GM18519 (cell line): ENCODE results near the gene ADGB.
"Not testable (repeated sequence)": the region's sequence is repeated elsewhere in the genome, so short reads cannot be mapped to it uniquely, and the experiment has no call there.

Experiments
- ATAC-seq: cut with Tn5 transposase; IDR thresholded peaks from one replicate; pipeline ENCODE4 v1.9.1; 2021; ENCODE audit warnings: mild to moderate bottlenecking, moderate library complexity; ENCODE audit not compliant: unreplicated experiment, low FRiP score

ADGB gene

DNA sequence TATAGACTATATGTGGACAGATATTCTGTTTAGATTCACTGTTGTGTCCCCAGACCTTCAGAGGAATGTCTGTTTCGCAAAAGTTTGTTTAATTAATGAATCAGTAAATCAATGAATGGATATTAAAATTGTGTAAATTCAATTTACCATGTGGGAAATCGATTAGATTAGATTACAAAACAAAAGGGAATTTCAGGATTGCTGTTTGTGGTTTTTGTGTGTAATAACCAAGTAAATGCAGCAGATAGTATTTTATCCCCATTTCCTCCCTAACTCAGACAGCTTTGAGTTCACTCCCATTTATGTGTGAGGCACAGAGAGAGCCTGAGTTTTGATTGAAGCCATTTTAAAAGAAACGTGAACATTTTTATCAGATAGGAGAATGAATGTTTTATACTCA lies 214.8 kb downstream of the ADGB start:
- ATAC-seq: no peak

DNA sequence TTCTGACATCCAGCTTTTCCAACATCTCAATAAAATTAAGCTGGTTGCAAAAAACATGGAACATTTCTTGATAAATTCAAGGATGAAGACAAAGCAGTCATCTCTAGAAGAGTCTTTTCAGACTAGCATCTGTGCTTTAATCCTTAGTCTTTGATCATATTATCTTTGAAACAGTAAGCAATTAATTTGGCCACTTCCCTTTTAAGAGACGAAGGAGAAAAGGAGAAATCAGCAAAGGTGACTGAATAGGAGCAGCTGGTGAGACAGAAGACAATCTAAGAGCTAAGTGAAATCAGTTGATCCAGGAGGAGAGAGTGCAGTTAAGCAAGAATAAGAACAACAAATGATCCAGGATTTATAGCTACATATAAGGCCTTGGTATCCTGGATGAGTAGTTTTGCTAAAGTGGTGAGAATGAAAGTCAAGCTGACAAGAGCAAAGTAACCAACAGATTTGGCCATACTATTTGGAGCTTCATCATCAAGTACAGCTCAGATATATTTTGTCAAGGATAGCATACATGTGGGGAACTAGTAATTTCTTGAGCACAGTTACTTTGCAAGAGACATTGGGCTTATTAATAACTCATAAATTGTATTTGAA lies 215.5 kb downstream of the ADGB start:
- ATAC-seq: no peak

DNA sequence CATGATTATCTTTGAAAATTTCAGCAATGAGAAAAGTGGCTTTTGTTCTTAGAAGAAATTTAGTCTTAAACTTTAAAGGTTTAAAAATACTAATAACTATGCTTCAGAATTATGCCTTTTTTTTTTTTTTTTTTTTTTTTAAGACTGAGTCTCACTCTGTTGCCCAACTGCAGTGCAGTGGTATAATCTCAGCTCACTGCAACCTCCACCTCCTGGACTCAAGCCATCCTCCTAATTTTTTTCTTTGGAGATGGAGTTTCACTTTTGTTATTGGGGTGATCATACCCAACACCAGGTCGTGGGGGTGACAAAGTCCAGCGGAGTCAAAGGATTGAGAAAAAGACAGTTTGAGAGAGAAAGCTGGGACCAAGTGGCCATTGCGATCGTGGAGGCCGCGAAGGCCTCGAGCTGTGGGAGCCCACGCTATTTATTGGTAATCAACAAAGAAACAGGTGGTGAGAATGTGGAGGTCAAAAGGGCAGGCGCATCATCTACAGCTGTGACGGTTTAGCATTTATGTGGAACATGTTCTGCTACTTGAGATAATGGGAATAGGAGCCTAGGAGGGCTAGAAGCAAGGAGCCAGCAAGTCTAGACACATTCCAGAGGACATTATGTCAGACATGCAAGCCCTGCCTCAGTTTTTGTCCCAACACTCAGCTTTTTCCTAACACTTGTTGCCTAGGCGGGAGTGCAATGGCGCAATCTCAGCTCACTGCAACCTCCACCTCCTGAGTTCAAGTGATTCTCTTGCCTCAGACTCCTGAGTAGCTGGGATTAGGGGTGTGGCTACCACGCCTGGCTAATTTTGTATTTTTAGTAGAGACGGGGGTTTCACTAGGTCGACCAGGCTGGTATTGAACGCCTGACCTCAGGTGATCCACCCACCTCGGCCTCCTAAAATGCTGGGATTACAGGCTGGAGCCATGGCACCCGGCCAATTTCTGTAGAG lies 217.0 kb downstream of the ADGB start:
- not testable (repeated sequence) for ATAC-seq

DNA sequence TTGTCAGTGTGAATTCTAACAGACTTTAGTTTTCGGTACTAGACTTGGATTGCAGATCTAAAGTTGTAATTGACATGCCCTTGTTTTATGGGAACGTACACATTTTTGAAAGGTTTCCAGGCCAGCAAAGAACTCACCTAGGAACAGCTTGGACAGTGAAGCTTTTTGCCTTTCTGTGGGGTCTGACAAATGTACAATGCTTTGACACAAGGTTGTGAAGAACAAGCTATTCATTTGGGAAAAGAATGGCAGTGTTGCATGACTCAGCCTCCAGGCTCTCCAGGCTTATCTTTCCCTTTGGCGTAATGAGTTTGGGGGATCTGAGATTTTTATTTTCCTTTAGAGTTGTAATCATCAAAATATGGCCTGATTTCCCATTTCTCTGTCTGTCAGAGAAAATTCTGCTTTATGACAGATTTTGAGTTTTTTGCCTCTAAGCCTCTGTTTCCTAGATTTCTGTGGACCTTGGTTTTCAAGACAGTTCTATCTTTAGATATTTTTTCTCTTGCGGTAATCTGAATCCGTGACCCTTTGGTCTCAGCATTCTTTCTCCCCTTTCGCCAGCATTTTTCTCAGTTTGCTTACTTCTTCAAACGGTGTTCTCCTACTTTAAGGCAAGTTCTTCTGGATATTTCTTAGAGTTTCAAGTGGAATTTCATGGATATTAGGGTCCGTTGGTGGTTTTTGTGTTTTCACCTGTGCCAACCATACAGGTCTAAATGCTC lies 221.0 kb downstream of the ADGB start:
- no peak for ATAC-seq

DNA sequence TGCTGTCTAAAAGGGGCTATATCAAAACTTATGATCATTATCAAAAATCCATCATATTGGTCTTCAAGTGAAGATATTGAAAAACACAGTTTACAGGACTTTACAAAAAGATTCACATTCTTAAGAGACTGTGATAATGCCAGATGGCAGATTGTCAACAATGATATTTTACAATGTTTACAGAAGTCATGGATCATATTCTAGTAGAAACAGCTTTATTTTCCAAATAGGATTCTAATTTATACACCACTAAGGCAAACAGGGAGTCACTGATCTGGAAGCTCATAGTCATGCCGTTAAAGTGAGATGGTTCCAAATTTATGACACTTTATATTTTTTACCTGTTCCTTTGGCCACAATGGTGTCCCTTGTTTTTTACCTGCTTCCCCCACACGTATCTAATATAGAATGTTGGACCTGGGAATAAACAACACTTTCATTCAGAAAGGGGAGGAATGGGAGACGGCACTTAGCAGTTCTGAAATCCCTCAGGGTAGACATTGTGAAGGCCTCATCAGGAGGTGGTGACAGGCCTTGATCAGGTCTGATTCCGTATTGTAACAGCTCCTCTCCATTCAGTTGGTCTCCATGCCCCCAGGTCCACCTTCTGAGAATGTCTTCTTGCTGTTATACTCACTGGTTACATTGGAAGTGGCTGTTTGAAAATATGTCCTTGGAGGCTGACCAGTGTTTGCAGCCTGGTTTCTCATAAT lies 228.6 kb downstream of the ADGB start:
- ATAC-seq: no peak

DNA sequence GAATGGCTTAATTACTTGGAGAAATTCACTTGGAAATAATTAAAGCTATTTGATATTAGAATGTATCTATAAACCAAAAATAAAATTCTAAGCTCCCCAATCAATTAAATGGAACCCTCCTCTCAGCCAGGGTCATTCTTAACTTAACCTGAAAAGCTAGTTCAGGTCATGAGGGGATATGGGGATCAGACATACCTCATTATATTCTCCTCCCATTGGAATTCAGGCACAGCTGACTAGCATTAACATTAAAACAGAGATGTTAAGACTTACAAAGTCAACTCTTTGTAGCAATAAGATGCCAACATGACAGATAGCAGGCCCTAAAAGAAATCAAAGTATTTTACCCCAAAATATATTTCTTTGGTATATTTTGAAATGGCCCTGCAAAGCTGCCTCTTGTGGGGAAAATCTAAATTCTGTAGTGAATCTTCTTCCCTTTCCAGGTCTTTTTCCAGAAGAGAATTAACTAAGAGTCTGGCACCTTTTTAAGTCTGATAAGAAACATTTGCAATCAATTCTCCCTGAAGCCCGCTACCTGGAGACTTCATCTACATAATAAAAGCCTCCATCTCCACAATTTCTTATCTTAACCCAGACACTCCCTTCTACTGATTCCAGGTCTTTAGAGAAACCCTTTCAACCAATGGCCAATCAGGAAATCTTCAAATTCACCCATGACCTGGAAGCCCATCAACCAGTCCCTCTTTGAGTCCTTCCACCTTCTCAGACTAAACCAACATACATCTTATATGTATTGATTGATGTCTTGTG lies 231.2 kb downstream of the ADGB start:
- no peak for ATAC-seq

DNA sequence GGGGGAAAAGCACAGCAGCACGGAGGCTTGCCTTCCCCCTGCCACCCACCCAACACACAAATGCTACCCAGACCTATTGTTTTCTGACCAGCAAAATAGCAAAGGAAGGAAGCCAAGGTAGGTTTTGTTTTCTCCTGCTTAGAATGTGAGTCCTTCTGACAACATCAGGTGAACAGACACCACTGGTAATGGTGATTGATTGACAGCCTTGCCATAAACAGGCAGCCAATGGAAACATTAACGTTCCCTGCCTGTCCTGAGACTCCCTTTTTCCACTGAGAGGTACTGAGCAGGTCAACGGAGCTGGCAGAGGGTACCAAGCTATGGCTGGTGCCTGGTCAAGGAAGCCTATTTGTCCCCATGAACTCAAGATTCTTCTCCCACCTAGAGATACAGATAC lies 234.4 kb downstream of the ADGB start:
- ATAC-seq: no peak

DNA sequence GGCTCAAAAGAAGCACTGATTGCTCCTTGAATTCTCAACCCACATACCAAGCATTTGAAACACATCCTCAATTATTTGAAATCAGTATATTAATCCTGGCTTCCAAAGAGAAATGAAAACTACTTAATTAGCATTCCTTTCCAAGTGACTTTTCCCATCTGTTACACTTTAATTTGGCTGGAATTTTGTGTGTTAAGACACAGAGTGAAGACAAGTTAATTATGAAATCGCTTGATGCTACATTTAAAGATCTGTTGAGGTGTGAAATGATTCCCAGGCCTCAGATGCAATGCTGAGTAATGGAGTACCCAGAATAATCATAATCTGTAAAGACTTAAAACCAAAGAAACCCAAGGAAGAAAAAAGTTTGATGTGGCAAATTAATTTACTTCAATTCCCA lies 241.4 kb downstream of the ADGB start:
- no peak for ATAC-seq

DNA sequence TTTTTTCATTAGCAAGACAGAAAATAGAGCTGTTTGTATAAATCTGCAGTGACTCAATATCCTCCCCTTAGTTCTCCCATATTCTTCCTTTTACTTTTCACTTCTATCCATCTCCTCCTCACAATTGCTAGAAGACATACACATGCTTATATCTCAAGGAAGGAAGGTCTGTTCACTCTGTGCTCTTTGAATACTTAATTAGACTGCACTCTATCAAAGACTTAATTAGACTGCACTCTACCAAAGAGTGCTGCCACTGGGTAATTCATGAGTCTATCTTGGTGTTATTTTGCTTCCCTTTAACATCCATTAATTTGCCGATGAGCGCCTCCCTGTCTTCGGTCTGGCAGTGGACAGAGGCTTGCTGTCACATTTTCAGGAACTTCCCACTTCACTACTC lies 241.9 kb downstream of the ADGB start:
- no peak for ATAC-seq

DNA sequence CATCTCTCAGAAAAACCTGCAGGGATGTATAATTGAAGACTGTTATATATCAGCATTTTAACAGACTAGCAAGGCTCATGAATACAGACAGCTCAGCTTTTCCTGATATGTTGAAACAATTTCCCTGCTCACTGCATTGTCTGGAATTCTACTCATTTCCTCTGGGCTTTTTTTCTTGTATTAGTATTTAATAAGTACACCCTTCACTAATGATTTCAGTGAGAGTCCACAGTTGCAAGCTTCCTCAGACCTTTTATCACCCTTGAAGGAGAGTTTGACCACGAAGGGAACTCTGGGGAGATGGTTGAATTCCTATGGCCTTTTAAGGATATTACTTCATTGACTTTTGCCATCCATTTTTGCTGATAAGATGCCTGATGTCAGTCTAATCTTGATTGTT lies 248.7 kb downstream of the ADGB start:
- no peak for ATAC-seq

DNA sequence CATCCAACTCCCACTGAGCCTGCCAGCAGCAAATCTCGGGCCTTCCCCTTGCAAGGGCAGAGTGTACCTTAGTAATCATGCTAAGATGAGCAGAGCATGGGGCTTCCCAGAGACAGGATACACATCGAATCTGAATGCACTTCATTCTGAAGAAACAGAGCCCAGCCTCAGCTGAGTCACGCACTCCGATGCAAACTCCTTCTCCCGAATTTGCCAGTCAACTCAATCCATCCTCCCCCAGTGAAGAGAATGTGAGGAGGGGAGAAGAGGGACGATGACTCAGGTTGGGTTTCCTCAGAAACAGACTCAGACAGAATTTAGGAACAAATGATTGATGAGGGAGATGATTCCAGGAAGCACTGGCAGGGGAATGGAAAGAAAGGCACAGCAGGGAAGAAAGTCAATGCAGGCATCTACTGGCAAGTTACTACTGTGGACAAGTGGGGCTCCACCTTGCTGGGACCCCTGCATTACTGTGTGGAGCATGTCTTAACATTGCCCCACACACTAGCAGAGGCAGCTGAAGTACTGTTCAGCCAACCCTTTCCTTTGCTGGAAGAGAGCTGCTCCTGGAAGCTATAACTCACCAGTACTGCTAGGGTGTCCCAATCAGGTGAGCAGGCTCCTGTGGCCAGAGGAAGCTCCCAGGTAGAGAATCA lies 251.6 kb downstream of the ADGB start:
- ATAC-seq: no peak

DNA sequence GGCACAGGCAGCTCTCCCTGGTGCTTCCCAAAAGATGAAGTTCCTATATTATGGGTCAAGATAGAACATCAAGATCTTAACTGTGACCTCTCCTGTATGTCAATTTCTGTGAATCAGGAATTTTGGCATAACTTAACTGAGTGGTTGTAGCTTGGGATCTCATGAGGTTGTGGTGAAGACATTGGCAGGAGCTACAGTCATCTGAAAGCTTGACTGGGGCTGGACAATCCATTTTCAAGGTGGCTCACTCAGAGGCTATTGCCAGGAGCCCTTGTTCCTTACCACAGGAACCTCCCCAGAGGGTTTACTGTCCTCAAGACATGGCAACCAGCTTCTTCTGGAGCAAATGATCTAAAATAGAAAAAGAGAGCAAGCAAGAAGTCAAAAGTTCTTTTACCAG lies 252.2 kb downstream of the ADGB start:
- no peak for ATAC-seq

DNA sequence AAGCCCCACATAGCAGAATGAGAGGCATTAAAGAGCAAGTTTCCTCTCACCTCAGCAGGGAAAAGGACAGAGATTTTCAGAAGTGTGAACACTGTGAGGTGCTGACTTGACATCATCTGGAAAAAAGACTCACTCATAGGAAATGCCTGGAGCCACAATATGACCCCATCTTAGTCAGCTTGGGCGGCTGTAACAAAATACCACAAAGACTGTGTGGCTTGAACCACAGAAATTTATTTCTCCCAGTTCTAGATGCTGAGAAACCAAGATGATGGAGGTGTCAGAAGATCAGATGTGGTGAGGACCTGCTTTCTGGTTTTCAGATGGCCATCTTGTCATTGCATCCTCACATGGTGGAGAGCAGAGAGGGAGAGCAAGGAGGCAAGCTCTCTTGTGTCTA lies 253.1 kb downstream of the ADGB start:
- no peak for ATAC-seq

DNA sequence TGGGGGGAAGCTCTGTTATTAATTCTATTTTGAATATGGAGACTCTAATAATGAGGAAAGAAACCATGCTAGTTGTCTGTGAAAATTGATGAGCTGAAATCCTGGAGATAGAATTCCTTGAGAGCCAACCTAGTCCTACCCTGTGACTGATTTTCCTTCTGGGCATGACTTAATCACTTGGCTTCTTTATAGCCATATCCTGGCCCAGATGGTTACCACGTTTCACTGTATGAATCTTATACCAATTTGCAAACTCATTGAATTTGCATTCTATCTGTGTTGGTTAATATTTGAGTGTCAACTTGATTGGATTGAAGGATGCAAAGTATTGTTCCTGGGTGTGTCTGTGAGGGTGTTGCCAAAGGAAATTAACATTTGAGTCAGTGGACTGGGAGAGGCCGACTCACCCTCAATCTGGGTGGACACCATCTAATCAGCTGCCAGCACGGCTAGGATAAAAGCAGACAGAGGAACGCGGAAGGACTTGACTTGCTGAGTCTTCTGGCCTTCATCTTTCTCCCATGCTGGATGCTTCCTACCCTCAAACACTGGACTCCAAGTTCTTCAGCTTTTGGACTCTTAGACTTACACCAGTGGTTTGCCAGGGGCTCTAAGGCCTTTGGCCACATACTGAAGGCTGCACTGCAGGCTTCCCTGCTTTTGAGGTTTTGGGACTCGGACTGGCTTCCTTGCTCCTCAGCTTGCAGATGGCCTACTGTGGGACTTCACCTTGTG lies 255.9 kb downstream of the ADGB start:
- not testable (repeated sequence) for ATAC-seq

DNA sequence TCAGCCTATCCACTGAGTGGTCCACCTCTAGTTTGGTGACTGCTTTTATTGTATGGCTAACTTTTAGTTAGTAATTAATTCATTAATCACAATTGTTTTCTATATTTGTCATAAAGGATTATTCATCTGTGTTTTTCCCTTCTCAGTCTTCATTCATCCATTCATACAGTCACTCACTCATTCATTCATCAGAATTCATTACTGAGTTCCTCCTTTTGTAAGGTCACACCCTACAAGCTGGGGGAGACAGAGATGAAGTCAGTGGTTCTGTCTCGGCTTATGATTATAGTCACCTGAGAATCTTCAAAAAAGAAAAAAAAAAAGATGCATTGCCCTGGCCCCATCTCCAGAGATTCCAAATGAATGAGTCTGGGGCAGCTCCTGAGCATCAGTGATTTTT lies 257.1 kb downstream of the ADGB start:
- ATAC-seq: no peak

DNA sequence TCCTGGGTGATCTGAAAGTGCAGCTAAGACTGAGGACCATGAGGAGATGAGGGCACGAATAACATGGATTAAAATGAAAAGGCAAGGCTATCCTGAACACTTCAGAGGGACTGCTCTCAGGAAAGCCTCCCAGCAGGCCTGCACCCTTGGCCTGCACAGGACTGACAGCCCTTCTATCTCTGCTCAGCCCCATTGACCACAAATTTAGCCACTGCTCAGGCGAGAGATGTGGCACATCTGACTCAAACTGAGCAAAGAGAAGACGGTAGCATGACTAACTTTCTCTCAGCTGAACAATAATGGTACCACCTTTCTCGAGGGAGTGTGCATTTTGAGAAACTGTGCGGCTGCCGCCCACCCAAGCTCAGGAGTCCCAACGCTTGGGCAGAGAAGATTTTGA lies 257.5 kb downstream of the ADGB start:
- peak; percentile 45 for ATAC-seq

DNA sequence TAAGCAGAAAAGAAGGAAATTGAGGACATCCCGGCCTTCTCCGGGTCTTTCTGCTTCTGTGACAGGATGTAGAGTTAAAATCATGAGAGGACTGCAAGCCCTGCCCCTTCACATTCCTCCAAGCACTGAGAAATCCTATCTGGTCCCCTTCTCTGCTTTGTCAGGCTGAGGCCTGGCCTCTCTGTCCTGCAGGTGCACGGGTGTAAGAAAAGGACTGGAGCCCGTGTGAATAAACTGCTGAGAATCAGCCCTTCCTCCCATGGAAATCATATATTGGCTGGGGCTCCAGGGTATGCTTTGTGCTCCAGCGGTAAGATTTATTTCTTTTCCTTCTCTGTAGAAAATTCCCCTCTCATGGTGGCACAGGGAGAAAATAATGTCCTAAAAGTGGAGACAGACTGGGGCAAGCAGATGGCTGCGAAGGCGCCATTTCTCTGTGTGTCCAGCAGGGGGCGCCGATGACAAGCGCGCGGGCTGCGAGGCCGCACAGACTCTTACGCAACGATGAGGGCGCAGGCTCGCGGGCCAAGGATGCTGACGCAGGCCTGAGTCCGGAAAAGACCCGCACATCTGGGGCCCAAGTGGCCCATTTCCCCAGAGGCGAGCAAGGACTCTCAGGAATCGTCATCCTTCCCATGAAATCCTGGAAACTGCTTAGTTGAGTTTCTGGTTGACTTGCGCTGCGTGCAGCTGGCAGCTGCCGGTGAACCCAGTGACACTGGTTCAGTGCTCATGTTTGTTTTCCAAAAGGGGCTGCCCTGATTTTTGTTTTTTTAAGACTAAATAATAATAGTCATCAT lies 258.6 kb downstream of the ADGB start:
- peak; percentile 93 for ATAC-seq

DNA sequence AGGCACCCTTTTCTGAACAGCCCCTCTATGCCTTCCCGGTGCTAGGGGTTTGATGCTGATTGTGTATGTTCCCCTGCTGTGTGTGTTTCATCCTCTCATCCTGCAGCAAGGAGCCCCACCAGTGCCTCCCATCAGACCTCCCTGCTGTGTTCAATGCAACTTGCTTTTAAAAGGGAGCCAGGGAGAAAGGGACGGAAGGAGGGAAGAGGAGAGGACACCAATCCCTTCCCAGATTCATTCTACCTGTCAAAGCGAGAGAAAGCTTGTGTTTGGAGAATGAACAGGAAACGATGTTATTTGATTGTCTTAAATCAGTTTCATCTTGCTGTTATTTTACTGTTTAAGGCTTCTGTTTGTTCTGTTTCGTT lies 259.2 kb downstream of the ADGB start:
- peak; percentile 3 for ATAC-seq
